ENCODE measurements around the gene MIAT.

DNA sequence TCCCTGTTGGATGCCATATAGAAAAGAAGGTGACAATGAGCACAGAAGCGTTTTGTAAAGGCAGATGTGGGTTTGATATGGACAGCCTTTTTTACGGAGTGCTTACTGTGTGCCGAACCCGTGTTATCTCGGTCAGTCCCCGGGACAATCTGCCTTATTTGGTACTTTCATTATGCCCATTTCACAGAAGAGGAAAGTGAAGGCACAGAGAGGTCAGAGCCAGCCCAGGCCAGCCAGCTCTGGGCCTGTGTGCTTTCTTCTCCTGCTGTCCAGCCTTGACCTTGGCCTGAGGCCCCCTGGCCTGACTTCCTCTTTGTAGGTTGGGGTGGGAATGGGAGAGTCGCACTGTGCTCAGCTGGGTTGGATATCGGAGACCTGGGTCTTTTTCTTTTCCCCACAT is 38.9 kb upstream of the MIAT start:
- TF ChIP-seq, protein P1, sequence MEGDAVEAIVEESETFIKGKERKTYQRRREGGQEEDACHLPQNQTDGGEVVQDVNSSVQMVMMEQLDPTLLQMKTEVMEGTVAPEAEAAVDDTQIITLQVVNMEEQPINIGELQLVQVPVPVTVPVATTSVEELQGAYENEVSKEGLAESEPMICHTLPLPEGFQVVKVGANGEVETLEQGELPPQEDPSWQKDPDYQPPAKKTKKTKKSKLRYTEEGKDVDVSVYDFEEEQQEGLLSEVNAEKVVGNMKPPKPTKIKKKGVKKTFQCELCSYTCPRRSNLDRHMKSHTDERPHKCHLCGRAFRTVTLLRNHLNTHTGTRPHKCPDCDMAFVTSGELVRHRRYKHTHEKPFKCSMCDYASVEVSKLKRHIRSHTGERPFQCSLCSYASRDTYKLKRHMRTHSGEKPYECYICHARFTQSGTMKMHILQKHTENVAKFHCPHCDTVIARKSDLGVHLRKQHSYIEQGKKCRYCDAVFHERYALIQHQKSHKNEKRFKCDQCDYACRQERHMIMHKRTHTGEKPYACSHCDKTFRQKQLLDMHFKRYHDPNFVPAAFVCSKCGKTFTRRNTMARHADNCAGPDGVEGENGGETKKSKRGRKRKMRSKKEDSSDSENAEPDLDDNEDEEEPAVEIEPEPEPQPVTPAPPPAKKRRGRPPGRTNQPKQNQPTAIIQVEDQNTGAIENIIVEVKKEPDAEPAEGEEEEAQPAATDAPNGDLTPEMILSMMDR (conservative IDR thresholded peaks at IDR 0.05): no peak
- no peak for TF ChIP-seq EZH2 (IDR thresholded peaks at IDR 0.05; ENCODE audit: low read depth)
